Measurements from ENCODE around the gene LLGL1.

The LLGL1 gene

DNA sequence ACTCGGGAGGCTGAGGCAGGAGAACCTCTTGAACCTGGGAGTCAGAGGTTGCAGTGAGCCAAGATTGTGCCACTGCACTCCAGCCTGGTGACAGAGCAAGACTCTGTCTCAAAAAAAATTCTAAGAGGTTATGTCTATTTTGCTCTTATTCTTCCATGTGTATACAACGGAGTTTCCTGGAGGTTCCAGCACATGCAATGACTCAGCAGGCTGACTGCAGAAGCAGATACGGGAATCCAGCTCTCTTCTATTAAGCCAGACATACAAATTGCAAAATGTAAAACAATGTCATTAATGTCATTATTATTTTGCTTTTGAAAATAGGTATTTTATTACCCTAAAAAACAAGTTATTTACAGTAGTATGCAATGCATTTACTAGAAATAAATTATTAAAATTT, 53.4 kb downstream of the LLGL1 start:
- DNase-seq: no peak

DNA sequence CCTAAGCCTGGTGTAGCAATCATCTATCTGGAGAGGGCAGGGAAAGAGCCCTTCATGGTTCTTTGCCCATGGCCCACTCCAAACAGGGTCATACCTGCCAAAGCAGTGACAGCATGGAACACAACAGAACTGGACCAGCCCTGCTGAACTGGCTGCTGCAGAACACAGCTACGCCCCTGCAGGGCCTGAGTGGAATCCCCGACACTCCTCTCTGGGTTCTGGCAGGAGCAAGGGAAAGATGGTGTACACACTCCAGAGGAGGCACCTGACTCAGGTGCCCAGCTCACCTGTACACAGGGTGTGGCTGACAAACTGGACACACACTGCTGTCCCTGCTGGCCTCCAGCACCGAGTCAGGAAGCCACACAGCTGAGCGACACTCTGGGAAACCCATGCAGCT, 54.8 kb downstream of the LLGL1 start:
- DNase-seq: no peak

DNA sequence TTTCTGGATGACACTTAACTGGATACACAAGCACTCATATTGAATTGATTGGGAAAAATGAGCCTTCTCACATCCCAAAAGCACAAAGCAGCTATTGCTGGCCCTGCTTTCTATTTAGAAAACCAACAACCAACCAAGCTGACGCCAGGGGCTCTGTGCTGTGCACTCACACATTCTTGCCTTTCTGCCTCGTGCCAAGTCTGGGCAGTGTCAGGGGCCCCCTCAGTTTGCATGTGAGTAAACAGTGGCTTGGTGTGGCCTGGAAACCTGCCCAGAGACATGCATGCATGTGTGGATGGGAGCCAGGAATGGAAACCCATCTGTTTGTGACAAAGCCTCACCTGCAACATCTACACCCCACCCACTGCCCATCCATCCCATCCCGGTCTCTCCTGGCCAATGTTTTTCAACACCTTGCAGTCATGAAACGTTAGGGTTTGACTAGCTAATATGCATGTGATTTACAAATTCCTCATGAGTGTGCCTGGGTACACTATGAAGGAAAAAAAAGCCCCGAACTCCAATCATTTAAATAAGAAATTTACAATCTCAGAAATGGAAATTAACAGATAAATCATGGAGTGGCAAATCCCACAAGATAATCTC, 55.4 kb downstream of the LLGL1 start:
- DNase-seq: no peak

DNA sequence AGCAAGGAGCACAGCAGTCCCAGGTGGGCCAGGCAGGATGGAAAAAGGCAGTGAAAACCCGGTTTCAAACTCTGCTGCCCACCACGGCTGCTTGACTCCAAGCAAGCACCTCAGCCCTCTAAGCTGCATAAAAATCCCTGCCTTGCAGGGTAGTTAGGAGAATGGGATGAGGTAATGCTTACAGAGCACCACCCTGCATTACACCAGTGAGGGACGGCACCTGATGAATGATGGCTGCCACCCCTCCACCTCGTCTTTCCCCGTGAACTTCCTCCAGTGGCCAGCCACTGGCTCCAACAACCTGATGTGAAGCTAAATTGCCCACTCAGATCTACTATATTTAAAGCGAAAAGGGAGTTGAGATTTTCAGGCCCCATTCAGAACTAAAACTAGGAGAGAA, 56.4 kb downstream of the LLGL1 start:
- no peak for DNase-seq

DNA sequence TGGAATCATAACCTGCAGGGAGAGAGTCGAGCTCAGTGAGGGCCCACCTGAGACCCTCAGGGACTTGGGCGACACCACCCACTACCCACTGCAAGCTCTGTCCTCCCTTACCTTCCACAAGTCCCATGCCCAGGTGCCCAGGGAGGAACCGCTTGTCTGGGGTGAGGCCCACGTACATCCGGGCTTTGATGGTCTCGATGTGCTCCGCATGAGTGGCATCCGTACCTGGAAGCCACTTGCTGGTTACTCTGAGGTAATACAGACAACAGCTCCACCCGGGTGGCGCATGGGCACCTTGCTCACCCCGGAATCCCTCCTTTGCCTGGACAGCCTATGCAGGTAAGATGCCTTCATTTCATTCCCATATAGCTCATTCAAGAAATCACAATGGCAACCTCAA, 59.9 kb downstream of the LLGL1 start:
- no peak for DNase-seq

DNA sequence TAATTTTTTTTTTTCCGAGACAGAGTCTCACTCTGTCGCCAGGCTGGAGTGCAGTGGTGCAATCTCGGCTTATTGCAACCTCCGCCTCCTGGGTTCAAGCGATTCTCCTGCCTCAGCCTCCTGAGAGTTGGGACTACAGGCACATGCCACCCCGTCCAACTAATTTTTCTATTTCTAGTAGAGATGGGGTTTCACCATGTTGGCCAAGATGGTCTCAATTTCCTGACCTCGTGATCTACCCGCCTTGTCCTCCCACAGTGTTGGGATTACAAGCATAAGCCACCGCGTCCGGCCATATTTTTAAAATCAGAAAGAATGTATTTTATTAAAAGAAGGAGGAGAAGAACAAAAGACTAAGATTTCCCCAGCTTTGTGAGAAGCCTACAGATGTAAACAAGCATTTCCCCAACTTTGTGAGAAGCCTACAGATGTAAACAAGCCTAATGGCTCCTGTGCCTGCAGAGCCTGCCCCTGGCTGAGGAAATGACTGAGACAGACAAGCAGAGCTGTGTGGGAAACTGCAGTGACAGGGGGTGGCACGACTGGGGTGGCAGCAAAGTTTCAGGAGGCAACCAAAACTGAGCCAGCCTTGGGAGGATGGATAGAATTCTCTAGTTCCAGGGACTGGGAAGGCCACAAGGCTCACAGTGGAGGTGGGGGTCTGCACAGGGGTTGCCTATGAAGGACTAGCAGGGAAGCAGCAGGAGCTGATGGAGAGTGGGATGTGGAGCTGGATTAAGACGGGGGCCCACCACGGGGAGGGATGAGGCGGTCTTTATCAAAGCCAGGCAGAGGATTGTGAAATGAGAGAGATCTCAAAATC, 66.5 kb downstream of the LLGL1 start:
- no peak for DNase-seq

Measured in T-helper 2 cell (primary cell).